NCI-H1048 (cell line): ENCODE results near the gene FOSL2.

Experiments used
- DNase-seq: peaks from one replicate; lab custom pipeline; 2025; lab: John Stamatoyannopoulos, UW

FOSL2 gene

GRCh38 chr2:28395334-28396061 is 2.8 kb downstream of the FOSL2 start:
- DNase-seq = no peak

DNA sequence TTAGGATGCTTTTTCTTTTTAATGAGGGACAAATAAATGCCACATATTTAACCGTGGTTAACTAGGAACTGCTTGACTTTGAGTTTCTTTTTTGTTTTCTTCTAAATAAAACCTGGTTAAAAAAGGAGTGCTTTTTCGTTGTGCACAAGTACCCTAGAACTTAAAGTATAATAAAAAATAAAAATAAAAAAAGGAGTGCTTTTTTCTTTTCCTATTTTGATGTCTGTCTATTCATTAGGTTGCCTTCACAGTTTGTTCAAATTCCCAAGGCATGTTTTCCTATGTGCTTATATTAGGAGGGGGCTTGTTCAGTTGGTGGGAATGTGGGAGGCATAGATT is 4.4 kb downstream of the FOSL2 start:
- DNase-seq = no peak

DNA sequence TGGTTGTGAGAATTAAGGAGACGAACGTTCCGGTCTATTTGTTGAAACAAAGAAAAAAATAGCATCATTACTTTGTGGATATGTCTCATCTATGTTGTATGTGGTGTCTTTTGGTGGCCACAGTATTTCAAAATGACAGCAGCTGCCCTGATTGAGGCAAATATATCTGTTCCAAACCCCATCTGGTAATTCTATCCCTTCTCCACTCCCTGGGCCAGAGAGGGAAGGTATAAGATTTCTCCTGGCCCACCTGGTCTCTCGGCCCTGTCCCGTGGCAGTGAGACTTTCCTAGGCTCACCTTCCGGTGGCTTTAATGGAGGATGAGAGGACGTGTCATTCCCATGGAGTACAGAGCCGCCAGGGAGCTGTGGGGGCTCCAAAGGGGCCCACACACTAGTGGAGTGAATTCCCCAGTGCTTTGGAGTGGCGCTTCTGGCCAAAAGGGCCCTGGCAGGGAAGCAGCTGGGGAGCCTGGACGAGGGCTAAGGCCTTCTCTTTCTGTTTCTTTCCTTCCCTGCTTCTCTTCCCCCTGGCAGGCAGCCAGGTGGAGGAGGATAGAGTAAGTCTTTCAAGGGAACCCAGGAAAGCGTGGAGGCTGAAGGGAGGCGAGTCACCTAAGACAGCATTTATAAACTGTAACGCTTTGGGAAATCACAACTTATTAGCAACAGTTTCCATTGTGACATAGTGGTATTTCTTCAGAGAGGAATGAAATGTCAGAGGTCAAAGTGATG is 5.6 kb downstream of the FOSL2 start:
- no peak for DNase-seq

DNA sequence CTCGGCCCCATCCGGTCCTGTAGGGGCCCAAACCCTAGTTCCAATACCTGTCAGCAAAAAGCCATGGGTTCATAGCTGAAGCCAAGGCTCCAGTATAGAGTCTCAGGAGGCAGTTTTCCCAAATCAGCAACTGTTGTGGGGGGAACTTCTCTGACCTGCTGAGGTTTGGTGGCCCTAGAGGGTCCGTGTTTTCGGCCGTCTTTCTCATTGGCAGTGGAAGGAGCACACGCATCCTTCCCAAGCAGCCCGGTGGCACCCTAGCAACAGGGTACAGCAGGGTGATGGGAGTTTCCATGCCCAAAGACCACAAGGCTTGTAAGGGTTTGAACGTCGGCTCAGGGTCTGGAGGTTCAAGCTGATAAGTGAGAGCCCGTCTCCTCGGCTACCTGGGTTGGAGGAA is 6.6 kb downstream of the FOSL2 start:
- no peak for DNase-seq

DNA sequence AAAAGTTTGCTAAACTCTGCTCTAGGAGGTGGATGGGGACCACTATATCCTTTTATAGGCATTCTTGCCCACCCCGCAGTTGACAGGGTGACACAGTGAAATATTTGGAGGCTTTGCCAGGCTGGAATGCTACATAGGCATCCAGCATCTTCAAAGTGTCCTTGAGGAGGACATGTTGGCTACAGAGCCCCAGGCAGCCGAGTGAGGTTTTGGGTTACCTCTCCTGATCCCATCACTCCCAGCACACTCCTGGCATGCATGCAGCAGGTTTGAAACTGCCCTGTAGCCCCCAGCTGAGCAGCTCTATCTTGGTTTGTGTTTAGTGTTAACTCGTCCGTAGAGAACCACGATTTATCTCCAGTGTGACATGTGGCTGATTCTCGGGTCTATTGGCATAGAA is 7.3 kb downstream of the FOSL2 start:
- DNase-seq = no peak

DNA sequence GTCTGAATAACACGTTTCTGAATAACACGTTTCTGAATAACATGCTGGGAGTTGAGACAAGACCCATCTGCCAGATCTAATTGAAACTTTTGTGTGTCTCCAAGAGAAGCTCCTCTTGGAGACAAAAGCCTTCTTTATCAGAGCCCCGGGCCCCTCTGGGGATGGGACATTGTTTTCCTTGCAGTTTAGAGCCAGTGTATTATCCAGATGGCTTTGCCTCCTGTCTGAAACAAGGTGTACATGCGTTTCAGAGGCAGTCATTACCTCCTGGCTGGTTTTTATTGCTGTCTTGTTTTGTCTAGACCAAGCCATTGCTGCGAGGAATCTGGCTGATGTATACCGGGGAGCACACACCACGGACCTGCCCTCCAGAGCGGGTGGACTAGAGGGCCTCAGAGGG is 7.8 kb downstream of the FOSL2 start:
- no peak for DNase-seq

DNA sequence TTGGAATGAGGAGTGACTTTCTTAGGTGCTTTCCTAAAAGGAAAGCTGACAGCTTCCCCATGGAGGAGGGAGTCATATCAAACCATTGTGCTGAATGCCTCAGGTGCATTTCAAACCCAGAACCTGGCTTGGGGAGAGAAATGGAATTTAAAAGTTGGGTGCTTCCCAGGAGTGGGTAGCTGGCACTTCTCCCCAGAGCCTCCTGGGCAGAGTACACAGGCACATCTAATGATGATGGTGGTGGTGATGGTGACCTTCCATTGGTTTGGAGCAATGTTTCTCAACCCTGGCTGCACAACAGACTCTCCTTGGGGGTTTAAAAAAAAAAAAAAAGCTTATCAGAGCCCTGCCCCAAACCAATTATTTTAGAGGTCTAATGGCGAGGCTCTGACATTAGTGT is 8.3 kb downstream of the FOSL2 start:
- DNase-seq = no peak

DNA sequence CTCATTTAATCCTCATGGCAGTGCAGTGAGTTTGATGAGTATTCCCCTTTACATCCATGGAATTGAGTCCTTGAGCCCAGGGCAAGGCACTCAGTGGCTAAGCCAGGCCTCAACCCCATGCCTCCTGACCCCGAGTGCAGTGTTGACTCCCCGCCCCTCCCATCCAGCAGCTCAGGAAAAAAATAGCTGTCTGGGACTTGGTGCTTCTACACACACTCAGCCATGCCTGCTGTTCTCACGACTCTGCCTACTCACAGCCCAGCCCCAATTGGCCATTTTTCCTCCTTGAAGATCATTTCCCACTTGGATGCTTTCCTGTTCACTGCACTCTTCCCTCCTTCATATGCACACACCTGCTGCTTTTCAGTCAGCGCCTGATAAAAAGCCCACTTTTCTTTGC is 8.8 kb downstream of the FOSL2 start:
- no peak for DNase-seq

DNA sequence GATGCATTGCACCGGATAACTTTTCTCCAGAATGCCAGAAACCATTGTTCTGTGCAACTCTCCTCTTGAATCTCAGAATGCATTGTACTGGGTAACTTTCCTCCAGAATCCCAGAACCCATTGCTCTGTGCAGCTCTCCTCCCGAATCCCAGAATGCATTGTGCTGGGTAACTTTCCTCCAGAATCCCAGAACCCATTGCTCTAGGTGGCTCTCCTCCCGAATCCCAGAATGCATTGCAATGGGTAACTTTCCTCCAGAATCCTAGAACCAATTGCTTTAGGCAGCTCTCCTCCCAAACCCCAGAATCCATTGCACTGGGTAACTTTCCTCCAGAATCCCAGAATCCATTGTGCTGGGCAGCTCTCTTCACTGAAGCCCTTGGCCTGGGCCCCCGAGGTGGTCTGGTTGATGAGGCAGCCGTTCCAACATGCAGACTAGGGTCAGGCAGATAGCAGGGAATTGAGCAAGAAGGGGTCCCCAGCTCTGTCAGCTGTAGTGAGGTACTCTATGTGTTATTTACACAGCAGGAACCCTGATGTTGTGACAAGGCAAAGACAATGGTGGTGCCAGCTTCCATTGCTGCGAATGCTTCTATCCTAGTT is 9.4 kb downstream of the FOSL2 start:
- DNase-seq = no peak

DNA sequence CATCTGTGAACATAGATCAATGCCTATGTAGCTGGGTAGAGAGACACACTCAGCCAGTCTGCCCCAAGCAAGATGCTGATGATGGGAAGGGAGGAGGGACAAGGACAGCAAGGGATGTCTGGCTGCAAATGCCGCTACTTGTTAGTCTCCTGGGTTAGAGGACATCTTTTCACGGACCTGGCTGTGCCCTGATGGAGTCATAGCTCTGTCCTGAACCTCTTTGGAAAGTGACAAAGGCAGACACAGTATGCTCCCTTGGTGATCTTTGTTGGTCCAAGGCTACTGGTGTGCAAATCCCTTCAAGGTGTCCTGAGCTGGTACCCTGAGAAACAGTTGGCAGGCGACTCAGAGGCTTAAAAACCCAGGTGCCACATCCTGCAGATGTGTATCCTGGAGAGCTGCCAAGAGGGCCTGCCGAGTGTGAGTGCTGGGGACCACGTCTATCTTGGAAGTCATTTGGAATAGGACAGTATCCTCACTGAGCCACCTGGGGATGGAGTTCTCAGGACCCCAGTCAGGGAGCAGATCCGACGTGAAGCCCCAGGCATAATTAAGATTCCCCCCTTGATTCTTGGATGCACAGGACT is 10.8 kb downstream of the FOSL2 start:
- no peak for DNase-seq

DNA sequence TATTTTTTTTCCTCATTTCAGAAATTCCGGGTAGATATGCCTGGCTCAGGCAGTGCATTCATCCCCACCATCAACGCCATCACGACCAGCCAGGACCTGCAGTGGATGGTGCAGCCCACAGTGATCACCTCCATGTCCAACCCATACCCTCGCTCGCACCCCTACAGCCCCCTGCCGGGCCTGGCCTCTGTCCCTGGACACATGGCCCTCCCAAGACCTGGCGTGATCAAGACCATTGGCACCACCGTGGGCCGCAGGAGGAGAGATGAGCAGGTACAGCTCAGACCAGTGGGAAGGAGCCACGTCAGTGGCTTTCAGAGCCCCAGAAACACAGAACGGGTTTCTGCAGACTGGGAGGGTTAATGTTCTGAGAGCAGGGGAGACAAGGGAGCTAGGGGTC is 11.4 kb downstream of the FOSL2 start:
- no peak for DNase-seq

GRCh38 chr2:28405537-28405936 is 12.9 kb downstream of the FOSL2 start:
- no peak for DNase-seq

GRCh38 chr2:28406276-28407096 is 13.8 kb downstream of the FOSL2 start:
- DNase-seq = no peak

- no peak for DNase-seq
Observed at GRCh38 chr2:28407131-28407975, 14.7 kb downstream of the FOSL2 start.

DNA sequence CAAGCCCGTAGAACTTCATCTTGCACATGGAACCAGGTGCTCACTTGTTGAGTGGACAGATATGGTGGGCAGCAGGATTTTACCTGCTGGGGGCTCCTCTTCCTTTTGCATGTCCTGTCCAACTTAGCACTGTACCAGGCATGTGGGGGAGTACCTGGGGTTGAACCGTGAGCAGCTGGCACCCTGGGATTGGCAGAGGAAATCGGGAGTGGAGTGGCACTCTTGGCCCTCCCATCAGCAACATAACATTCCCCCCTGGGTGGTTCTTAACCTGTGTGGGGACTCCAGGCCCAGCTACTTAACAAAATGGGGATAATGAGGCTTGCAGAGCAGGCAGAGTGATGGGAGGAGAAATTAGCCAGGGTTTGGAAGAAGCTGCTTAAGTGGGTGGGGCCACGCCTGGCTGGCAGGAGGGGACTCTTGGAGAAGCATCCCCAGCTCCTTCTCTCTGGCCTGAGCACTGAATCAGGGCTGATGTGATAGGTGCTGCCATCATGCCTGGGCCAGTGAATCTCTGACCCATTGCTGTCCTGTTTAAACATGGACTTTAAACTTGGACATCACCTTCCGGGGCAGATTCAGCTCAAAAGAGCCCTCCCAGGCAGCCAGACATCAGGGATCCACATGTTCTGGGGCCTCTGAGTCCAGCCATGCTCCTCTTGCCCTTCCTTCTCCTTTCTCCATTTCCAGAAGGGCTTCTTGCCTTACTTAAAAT is 15.5 kb downstream of the FOSL2 start:
- DNase-seq = no peak

- DNase-seq = no peak
Observed at GRCh38 chr2:28408764-28409599, 16.3 kb downstream of the FOSL2 start.

DNA sequence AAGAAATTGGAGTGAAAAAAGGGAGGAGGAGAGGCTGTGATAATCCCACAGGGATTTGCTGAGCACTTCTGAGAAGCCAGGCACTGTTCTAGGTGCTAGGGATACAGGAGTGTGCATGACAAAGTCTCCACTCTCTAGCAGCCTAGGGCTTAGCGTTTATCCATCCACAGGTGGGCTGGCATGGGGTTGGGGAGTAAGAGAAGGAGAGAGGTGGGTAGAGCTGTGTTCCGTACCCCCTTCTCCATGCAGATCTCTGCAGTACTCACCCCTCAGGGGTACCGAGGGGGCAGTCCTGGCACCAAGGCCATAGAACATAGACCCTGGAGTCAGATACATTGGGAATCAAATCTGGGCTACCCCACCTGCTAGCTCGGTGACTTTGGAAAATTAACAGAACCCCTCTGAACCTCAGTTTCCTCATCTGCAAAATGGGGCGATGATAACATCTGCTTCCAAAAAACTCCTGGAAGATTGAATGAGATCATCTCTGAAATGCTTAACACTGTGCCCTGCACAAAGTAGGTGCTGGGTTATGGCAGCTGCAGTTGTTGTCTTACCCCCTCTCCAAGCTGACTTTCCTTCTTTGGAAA is 18.6 kb downstream of the FOSL2 start:
- no peak for DNase-seq

- DNase-seq = no peak
Observed at GRCh38 chr2:28411956-28412609, 19.4 kb downstream of the FOSL2 start.

GRCh38 chr2:28412625-28413151 is 20.0 kb downstream of the FOSL2 start:
- no peak for DNase-seq
